WTC11 (cell line): ENCODE results near the gene HES5. TPM values are rescaled to one million over a fixed set of nuclear protein-coding genes. Genes with fewer than 3 reads are reported as not detected.

Experiments used
- ATAC-seq: fragments of 200-7000 bp; cut with Tn5 transposase; 2 replicates; pipeline ENCODE4 v1.10.0; 2021; ENCODE audit warnings: mild to moderate bottlenecking, moderate library complexity
- CTCF ChIA-PET: fragments of 300-600 bp; sonication (Branson Sonifier 250); formaldehyde crosslinking; loops from one replicate; lab custom pipeline; 2021; ENCODE audit warnings: antibody characterized with exemption; lab: Charles Lee
- POLR2A ChIA-PET: fragments of 350-600 bp; sonication (Branson Sonifier 250); formaldehyde crosslinking; loops from one replicate; lab custom pipeline; 2021; ENCODE audit warnings: antibody characterized with exemption; lab: Charles Lee
- DNase-seq: peaks from one replicate; pipeline ENCODE4 v3.0.0; 2021; ENCODE audit warnings: low spot score
- H3K27ac Mint-ChIP-seq: 2 replicates; pipeline ENCODE4 v1.8.0; 2021; ENCODE audit warnings: mixed read lengths
- H3K27me3 Mint-ChIP-seq: 2 replicates; pipeline ENCODE4 v1.8.0; 2021; ENCODE audit warnings: low read depth, mild to moderate bottlenecking, moderate library complexity, mixed read lengths
- H3K36me3 Mint-ChIP-seq: 2 replicates; pipeline ENCODE4 v1.8.0; 2021; ENCODE audit warnings: mixed read lengths
- H3K4me1 Mint-ChIP-seq: 2 replicates; pipeline ENCODE4 v1.8.0; 2022; ENCODE audit warnings: mixed read lengths
- H3K4me3 Mint-ChIP-seq: 2 replicates; pipeline ENCODE4 v1.8.0; 2021; ENCODE audit warnings: mild to moderate bottlenecking, moderate library complexity, mixed read lengths
- H3K9me3 Mint-ChIP-seq: 2 replicates; pipeline ENCODE4 v1.8.0; 2021; ENCODE audit warnings: mixed read lengths
- FOXJ3 ChIP-seq: sonication (generic); formaldehyde crosslinking; IDR thresholded peaks from 2 replicates; pipeline ENCODE4 v1.9.0; 2021; ENCODE audit warnings: missing genetic modification reagents, mild to moderate bottlenecking, borderline replicate concordance
- FOXK1 ChIP-seq: sonication (generic); formaldehyde crosslinking; IDR thresholded peaks from 2 replicates; pipeline ENCODE4 v1.8.0; 2022; ENCODE audit warnings: mild to moderate bottlenecking, moderate library complexity, missing genetic modification reagents
- GABPB1 ChIP-seq: sonication (generic); formaldehyde crosslinking; IDR thresholded peaks from 2 replicates; pipeline ENCODE4 v1.8.1; 2023; ENCODE audit warnings: mild to moderate bottlenecking, missing genetic modification reagents
- HMGA2 ChIP-seq: fragments of 250-450 bp; sonication (Bioruptor Pico); IDR thresholded peaks from 2 replicates; pipeline ENCODE4 v1.4.0; 2021; ENCODE audit warnings: mild to moderate bottlenecking, moderate library complexity
- IRF2 ChIP-seq: sonication (generic); formaldehyde crosslinking; IDR thresholded peaks from 2 replicates; pipeline ENCODE4 v1.8.0; 2022; ENCODE audit warnings: low read depth, missing genetic modification reagents, borderline replicate concordance
- NFYB ChIP-seq: sonication (generic); formaldehyde crosslinking; conservative IDR thresholded peaks from 2 replicates; pipeline ENCODE4 v1.8.0; 2022; ENCODE audit warnings: low read depth, missing genetic modification reagents
- RORB ChIP-seq: fragments of 250-450 bp; sonication (Bioruptor Pico); IDR thresholded peaks from 2 replicates; pipeline ENCODE4 v1.9.0; 2021; ENCODE audit warnings: mild to moderate bottlenecking
- ZNF219 ChIP-seq: sonication (generic); formaldehyde crosslinking; IDR thresholded peaks from 2 replicates; pipeline ENCODE4 v1.8.0; 2023; ENCODE audit warnings: missing genetic modification reagents, mild to moderate bottlenecking, borderline replicate concordance
- ZNF232 ChIP-seq: sonication (generic); formaldehyde crosslinking; IDR thresholded peaks from 2 replicates; pipeline ENCODE4 v1.8.0; 2022; ENCODE audit warnings: mild to moderate bottlenecking, missing genetic modification reagents
- ZNF263 ChIP-seq: sonication (generic); formaldehyde crosslinking; IDR thresholded peaks from 2 replicates; pipeline ENCODE4 v1.8.1; 2022; ENCODE audit warnings: low read depth, mild to moderate bottlenecking, moderate library complexity, missing genetic modification reagents
- ZNF423 ChIP-seq: fragments of 250-450 bp; sonication (Bioruptor Pico); IDR thresholded peaks from 2 replicates; pipeline ENCODE4 v2.1.2; 2022; ENCODE audit warnings: mild to moderate bottlenecking, moderate library complexity
- total RNA-seq: library from RNA; stranded (reverse); gene quantifications from 3 replicates; pipeline ENCODE4 v1.2.3, GENCODE V29; 2021
- TF ChIP-seq, protein P1 (sequence below): sonication (generic); formaldehyde crosslinking; IDR thresholded peaks from 2 replicates; pipeline ENCODE4 v1.8.0; 2022; ENCODE audit warnings: mild to moderate bottlenecking, missing genetic modification reagents
- TF ChIP-seq, protein P2 (sequence below): sonication (generic); formaldehyde crosslinking; IDR thresholded peaks from 2 replicates; pipeline ENCODE4 v1.8.0; 2022; ENCODE audit warnings: mild to moderate bottlenecking, missing genetic modification reagents
- TF ChIP-seq, protein P3 (sequence below): sonication (generic); formaldehyde crosslinking; IDR thresholded peaks from 2 replicates; pipeline ENCODE4 v1.8.1; 2022; ENCODE audit warnings: low read depth, missing genetic modification reagents, borderline replicate concordance
- TF ChIP-seq, protein P4 (sequence below): sonication (generic); formaldehyde crosslinking; conservative IDR thresholded peaks from 2 replicates; pipeline ENCODE4 v1.8.1; 2022; ENCODE audit warnings: mild to moderate bottlenecking, missing genetic modification reagents
- TF ChIP-seq, protein P5 (sequence below): fragments of 250-450 bp; sonication (Bioruptor Pico); IDR thresholded peaks from 2 replicates; pipeline ENCODE4 v1.9.0; 2021; ENCODE audit warnings: moderate library complexity, mild to moderate bottlenecking, inconsistent platforms, borderline replicate concordance
- TF ChIP-seq, protein P6 (sequence below): fragments of 250-450 bp; sonication (Bioruptor Pico); IDR thresholded peaks from 2 replicates; pipeline ENCODE4 v1.9.0; 2021; ENCODE audit warnings: mild to moderate bottlenecking
- TF ChIP-seq, protein P7 (sequence below): sonication (generic); formaldehyde crosslinking; IDR thresholded peaks from 2 replicates; pipeline ENCODE4 v1.8.1; 2023; ENCODE audit warnings: mild to moderate bottlenecking, moderate library complexity, missing genetic modification reagents

Gene HES5
- total RNA-seq, 1 experiment from 2014 or later, result not detected

DNA sequence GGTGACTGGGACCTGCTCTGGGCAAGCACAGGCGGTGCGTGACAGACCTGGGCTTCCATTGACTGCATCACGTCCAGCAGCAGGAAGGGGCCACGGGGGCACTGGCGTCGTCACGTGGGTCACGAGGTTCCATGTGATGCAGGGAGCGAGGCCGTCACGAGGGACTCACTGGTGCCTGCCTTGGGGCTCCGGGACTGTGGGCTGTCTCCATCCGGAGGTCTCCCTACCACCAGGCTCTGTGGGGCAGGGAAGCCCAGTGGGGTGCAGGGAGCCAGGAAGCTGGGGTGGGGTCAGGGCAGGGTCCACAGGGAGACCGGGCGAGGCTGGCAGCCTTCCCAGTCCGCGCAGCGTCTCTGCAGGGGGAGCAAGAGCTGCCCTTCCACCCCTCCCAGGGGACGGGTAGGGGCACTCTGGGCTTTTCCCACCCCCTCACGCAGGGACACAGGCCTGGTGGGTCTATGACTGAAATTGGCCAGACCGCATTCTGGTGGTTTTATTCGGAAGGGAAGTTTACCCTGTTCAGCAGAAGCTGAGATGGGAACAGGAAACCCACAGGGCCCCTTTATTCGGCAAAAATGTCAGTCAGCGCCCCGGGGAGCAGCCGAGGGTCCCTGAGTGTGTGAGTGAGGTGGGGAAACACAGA lies 25.7 kb upstream of the HES5 start:
- no peak overlapping the region for H3K27ac Mint-ChIP-seq

DNA sequence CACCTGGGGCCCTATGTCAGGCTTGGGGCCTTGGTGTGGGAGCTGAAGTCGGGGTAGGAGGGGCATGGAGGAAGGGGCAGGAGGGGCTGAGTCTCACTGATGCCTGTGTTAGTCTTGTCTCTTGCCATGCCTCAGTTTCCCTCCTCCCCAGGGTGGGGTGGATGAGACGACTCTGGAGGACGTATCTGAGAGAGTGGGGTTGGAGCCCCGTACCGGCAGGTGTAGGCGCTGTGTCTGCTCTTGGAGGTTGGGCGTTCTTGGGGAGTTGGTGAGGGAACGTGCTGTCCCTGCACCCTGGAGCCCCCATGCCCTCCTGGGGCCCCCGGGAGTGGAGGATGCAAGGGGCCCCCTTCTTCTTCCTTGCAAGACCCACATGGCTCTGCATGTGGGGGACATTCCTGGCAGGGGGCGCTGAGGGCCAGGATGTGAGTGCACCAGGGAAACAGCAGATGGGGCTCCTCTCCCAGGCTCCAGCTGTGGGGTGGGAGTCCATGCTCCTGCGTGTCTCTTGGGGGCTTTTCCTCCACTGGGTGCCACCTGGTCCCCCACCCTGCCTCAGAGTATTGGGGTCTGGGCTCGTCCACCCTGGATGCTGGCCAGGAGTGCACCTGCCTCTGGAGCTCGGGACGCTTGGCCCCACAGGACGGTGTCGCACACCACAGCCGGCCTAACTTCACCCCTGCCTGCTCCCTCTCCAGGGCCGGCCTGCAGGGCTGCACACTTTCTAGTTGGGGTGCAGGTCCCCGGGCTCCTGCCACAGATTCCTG lies 24.7 kb upstream of the HES5 start:
- H3K27ac Mint-ChIP-seq, result no peak overlapping the region
- no peaks in the 10 kb centered on the region for H3K36me3 Mint-ChIP-seq
- H3K27me3 Mint-ChIP-seq, result no peaks in the 10 kb centered on the region; the same call in 1 of the 2 replicates
- H3K4me3 Mint-ChIP-seq, result no peak overlapping the region
- POLR2A ChIA-PET, result no interaction called here
- no peaks in the 10 kb centered on the region for H3K9me3 Mint-ChIP-seq
- H3K4me1 Mint-ChIP-seq, result peaks cover 6% of the 10 kb centered on the region; the same call in 1 of the 2 replicates
- DNase-seq, result peak; percentile 49
- TF ChIP-seq ZNF232, result no peak
- TF ChIP-seq ZNF219, result no peak
- no peak; the same call in 1 of the 2 replicates for ATAC-seq
- CTCF ChIA-PET, result no interaction called here

More for the DNA sequence above, 25.7 kb upstream of the HES5 start:
- Mint-ChIP-seq H3K9me3 (no peaks in the 10 kb centered on the region), H3K27me3 (no peaks in the 10 kb centered on the region), H3K4me1 (peaks cover 4% of the 10 kb centered on the region; the same call in 1 of the 2 replicates), H3K36me3 (no peaks in the 10 kb centered on the region), H3K4me3 (no peak overlapping the region)
- ChIA-PET CTCF (interaction anchor here (0.7 to 1.6 kb wide), 6 partner anchors 8 to 231 kb away, joined by 3 to 8 read pairs (median 4); no protein-coding TSS in a partner anchor), POLR2A (no interaction called here)
- ATAC-seq (no peak), DNase-seq (no peak)
- TF ChIP-seq HMGA2 (CRISPR knock-in tag) (no peak), ZNF263 (CRISPR knock-in tag) (no peak), GABPB1 (CRISPR knock-in tag) (peak; percentile 25; the same call in 1 of the 2 replicates), FOXK1 (no peak)
- TF ChIP-seq, all 79 proteins: peak for 1

DNA sequence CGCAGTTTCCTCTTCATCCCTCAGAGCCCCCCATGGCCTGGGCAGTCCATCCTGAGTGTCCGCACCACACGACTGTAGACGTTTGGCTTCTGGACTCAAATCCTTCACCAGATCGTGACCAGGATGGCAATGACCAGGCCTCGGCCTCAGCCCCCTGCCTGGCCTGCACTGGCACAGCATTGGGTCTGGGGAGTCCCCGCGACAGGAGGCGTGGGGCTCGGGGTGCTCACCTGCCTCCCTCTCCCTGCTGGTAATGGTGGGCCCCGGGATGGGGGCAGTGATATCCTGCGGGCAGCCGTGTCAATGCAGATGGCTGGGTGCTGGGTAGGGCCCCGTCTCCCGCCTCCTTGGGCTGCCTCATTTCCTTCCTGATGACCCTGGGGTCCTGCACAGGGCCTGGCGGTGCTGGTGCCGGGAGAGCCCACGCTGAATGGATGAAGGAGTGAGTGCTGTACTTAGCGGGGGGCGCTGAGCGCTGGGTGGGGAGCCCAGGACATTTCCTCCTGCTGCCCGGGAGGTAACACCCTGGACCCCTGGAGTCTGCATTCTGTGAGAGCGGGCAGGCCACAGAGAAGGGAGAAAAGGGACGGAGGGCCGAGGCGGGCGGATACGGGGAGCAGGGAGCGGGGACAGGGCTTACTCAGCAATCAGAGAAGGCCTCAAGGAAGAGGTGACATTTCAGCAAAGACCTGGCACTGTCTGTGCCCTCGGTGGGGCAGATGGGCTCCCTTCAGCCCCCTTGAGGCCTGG lies 24.0 kb upstream of the HES5 start:
- DNase-seq (no peak), ATAC-seq (no peak)
- H3K27ac Mint-ChIP-seq, result peak overlapping the region; percentile 19; the same call in 1 of the 2 replicates
- no peak overlapping the region for H3K4me3 Mint-ChIP-seq
- H3K27me3 Mint-ChIP-seq, result no peaks in the 10 kb centered on the region; the same call in 1 of the 2 replicates
- H3K36me3 Mint-ChIP-seq, result no peaks in the 10 kb centered on the region
- CTCF ChIA-PET, result no interaction called here
- H3K9me3 Mint-ChIP-seq, result no peaks in the 10 kb centered on the region
- POLR2A ChIA-PET, result no interaction called here
- H3K4me1 Mint-ChIP-seq, result peaks cover 7% of the 10 kb centered on the region; the same call in 1 of the 2 replicates
- TF ChIP-seq, protein P1, sequence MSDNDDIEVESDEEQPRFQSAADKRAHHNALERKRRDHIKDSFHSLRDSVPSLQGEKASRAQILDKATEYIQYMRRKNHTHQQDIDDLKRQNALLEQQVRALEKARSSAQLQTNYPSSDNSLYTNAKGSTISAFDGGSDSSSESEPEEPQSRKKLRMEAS, result no peak
- TF ChIP-seq, protein P2, sequence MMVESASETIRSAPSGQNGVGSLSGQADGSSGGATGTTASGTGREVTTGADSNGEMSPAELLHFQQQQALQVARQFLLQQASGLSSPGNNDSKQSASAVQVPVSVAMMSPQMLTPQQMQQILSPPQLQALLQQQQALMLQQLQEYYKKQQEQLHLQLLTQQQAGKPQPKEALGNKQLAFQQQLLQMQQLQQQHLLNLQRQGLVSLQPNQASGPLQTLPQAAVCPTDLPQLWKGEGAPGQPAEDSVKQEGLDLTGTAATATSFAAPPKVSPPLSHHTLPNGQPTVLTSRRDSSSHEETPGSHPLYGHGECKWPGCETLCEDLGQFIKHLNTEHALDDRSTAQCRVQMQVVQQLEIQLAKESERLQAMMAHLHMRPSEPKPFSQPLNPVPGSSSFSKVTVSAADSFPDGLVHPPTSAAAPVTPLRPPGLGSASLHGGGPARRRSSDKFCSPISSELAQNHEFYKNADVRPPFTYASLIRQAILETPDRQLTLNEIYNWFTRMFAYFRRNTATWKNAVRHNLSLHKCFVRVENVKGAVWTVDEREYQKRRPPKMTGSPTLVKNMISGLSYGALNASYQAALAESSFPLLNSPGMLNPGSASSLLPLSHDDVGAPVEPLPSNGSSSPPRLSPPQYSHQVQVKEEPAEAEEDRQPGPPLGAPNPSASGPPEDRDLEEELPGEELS, result no peak
- TF ChIP-seq RORB (CRISPR knock-in tag) (no peak), FOXJ3 (CRISPR knock-in tag) (no peak), IRF2 (no peak), NFYB (no peak), ZNF423 (no peak), FOXK1 (no peak)
- TF ChIP-seq, protein P3, sequence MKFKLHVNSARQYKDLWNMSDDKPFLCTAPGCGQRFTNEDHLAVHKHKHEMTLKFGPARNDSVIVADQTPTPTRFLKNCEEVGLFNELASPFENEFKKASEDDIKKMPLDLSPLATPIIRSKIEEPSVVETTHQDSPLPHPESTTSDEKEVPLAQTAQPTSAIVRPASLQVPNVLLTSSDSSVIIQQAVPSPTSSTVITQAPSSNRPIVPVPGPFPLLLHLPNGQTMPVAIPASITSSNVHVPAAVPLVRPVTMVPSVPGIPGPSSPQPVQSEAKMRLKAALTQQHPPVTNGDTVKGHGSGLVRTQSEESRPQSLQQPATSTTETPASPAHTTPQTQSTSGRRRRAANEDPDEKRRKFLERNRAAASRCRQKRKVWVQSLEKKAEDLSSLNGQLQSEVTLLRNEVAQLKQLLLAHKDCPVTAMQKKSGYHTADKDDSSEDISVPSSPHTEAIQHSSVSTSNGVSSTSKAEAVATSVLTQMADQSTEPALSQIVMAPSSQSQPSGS (CRISPR knock-in tag), result no peak
- TF ChIP-seq, protein P4, sequence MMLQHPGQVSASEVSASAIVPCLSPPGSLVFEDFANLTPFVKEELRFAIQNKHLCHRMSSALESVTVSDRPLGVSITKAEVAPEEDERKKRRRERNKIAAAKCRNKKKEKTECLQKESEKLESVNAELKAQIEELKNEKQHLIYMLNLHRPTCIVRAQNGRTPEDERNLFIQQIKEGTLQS (CRISPR knock-in tag), result no peak
- TF ChIP-seq, protein P5, sequence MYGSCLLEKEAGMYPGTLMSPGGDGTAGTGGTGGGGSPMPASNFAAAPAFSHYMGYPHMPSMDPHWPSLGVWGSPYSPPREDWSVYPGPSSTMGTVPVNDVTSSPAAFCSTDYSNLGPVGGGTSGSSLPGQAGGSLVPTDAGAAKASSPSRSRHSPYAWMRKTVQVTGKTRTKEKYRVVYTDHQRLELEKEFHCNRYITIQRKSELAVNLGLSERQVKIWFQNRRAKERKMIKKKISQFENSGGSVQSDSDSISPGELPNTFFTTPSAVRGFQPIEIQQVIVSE (CRISPR knock-in tag), result no peak
- TF ChIP-seq, protein P6, sequence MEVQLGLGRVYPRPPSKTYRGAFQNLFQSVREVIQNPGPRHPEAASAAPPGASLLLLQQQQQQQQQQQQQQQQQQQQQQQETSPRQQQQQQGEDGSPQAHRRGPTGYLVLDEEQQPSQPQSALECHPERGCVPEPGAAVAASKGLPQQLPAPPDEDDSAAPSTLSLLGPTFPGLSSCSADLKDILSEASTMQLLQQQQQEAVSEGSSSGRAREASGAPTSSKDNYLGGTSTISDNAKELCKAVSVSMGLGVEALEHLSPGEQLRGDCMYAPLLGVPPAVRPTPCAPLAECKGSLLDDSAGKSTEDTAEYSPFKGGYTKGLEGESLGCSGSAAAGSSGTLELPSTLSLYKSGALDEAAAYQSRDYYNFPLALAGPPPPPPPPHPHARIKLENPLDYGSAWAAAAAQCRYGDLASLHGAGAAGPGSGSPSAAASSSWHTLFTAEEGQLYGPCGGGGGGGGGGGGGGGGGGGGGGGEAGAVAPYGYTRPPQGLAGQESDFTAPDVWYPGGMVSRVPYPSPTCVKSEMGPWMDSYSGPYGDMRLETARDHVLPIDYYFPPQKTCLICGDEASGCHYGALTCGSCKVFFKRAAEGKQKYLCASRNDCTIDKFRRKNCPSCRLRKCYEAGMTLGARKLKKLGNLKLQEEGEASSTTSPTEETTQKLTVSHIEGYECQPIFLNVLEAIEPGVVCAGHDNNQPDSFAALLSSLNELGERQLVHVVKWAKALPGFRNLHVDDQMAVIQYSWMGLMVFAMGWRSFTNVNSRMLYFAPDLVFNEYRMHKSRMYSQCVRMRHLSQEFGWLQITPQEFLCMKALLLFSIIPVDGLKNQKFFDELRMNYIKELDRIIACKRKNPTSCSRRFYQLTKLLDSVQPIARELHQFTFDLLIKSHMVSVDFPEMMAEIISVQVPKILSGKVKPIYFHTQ (CRISPR knock-in tag), result no peak
- TF ChIP-seq, protein P7, sequence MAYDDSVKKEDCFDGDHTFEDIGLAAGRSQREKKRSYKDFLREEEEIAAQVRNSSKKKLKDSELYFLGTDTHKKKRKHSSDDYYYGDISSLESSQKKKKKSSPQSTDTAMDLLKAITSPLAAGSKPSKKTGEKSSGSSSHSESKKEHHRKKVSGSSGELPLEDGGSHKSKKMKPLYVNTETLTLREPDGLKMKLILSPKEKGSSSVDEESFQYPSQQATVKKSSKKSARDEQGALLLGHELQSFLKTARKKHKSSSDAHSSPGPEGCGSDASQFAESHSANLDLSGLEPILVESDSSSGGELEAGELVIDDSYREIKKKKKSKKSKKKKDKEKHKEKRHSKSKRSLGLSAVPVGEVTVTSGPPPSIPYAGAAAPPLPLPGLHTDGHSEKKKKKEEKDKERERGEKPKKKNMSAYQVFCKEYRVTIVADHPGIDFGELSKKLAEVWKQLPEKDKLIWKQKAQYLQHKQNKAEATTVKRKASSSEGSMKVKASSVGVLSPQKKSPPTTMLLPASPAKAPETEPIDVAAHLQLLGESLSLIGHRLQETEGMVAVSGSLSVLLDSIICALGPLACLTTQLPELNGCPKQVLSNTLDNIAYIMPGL (CRISPR knock-in tag), result no peak
